Psoas muscle (tissue), 8 donors: Measurements from ENCODE around the gene SLC38A10. TPM values are rescaled to one million over a fixed set of nuclear protein-coding genes. Genes with fewer than 3 reads are reported as not detected.

ENCODE experiments used
- ATAC-seq, 4 donors: fragments of 200-7000 bp; cut with Tn5 transposase; one replicate each; pipeline ENCODE4 v1.9.1; 2020; ENCODE audit warnings: moderate library complexity in 3 of 4, mild to moderate bottlenecking in 2 of 4
- DNase-seq, 2 donors: peaks; one replicate each; pipeline ENCODE4 v3.0.0-alpha.2; 2020
- H3K27ac ChIP-seq: fragments of 200-600 bp; one replicate; pipeline ENCODE4 v1.8.0; 2022
- H3K27me3 ChIP-seq, 3 donors: fragments of 200-600 bp in 1 of 3; one replicate each; pipeline versions ENCODE4 v1.6.1 to v1.8.0; 2013 to 2022; ENCODE audit warnings: low read length in 2 of 3, mild to moderate bottlenecking in 2 of 3, moderate library complexity in 1 of 3; ENCODE audit not compliant: insufficient read depth in 3 of 3
- H3K36me3 ChIP-seq, 2 donors: fragments of 200-600 bp in 1 of 2; one replicate each; pipeline versions ENCODE4 v1.6.1 to v1.8.0; 2013 to 2022; ENCODE audit warnings: low read depth in 1 of 2, mild to moderate bottlenecking in 1 of 2, moderate library complexity in 1 of 2; ENCODE audit not compliant: insufficient read depth in 1 of 2
- H3K4me1 ChIP-seq: fragments of 200-600 bp; one replicate; pipeline ENCODE4 v1.8.0; 2022
- H3K4me3 ChIP-seq: fragments of 200-600 bp; one replicate; pipeline ENCODE4 v1.8.0; 2022; ENCODE audit warnings: mild to moderate bottlenecking
- H3K9me3 ChIP-seq: fragments of 200-600 bp; one replicate; pipeline ENCODE4 v1.8.0; 2022
- WGBS, 3 donors: extraction: QIAGEN DNeasy Blood & Tissue Kit; methylation state at CpG; one replicate each; pipeline versions ENCODE4 v1.1.6 to v1.1.7; 2013; 5-methylcytosine and 5-hydroxymethylcytosine counted together
- intact Hi-C, 2 donors: fragments of 100-400 bp; cut with DNase I; formaldehyde crosslinking; loops; one replicate each; pipeline versions ENCODE4 v1.11.0 to v1.14.2; 2022
- polyA plus RNA-seq, 3 donors: library from polyadenylated mRNA; stranded (reverse); fragments of 200-250 nt; gene quantifications; one replicate each; pipeline ENCODE4 v1.2.3, GENCODE V29; 2013
- total RNA-seq, 4 donors: library from RNA; stranded (reverse); fragmentation: NEBNext Ultra II Directional in 2 of 4; extraction: Animal tissue kit (Norgen Biotek cat#: 25700) in 2 of 4; gene quantifications; one replicate each; pipeline versions ENCODE4 v1.2.1 to v1.2.4, GENCODE V29; 2021 to 2023
- TF ChIP-seq, protein P1 (sequence below): fragments of 200-600 bp; IDR thresholded peaks from one replicate; pipeline ENCODE4 v1.8.0; 2022; ENCODE audit warnings: antibody characterized with exemption
- donor health status: healthy with polysubstance abuse.
- donor health status: DM: no; HTN: no; CAD: no; lungs with moderate emphysema.
- donor health status: Bipolar disorder and iron deficiency.
- donor health status: healthy.
- donor health status: DM: yes; HTN: yes; CAD: no.
- donor health status: DM: no; HTN: no; CAD: no.
- donor health status: DM: no; HTN: no; CAD: no.
- donor health status: DM: yes; HTN: yes; CAD: no.

SLC38A10 gene
- total and polyA plus RNA-seq, 7 donors = 16.7 to 40.6 (median 19.8) TPM

DNA sequence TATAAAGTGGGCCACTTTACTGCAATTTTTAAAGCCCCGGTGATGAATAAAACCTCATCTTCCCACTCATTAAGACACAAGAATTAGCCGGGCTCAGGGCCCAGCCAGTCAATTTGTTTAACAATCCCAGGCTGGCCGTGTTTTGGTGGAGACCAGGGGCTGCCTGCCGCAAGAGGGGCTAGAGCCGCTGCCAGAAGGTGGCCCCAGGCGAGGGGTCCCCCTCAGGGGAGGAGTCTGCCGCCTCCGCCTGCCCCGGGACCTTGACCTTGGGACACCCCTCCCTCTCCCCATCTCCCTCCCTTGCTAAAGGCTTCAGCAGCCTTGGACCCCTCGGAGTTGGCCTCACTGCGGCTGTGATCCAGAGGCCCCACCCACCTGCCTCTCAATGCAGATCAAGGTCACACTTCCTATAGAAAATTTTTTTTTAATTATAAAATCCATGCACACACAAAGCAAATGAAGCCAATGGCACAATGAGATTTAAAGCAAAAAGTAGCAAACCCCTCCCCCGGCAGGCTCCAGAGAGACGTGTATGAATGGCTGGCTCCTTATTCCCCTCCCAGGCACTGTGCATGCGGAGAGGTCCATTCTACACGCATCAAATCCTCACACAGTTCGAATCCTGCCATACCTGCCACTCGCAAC, 23.0 kb upstream of the SLC38A10 start:
- peaks cover 8% of the 10 kb centered on the region for H3K4me1 ChIP-seq
- H3K36me3 ChIP-seq = no peaks in the 10 kb centered on the region
- H3K27me3 ChIP-seq = no peaks in the 10 kb centered on the region
- DNase-seq = no peak
- TF ChIP-seq, protein P1, sequence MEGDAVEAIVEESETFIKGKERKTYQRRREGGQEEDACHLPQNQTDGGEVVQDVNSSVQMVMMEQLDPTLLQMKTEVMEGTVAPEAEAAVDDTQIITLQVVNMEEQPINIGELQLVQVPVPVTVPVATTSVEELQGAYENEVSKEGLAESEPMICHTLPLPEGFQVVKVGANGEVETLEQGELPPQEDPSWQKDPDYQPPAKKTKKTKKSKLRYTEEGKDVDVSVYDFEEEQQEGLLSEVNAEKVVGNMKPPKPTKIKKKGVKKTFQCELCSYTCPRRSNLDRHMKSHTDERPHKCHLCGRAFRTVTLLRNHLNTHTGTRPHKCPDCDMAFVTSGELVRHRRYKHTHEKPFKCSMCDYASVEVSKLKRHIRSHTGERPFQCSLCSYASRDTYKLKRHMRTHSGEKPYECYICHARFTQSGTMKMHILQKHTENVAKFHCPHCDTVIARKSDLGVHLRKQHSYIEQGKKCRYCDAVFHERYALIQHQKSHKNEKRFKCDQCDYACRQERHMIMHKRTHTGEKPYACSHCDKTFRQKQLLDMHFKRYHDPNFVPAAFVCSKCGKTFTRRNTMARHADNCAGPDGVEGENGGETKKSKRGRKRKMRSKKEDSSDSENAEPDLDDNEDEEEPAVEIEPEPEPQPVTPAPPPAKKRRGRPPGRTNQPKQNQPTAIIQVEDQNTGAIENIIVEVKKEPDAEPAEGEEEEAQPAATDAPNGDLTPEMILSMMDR = no peak
- intact Hi-C loops = no loop called here
- no peak for ATAC-seq
- 80 to 87% (median 86%) methylated on average over 17 of the region's 17 CpGs for WGBS, 3 donors
- no peak overlapping the region for H3K4me3 ChIP-seq
- no peak overlapping the region for H3K27ac ChIP-seq
- H3K9me3 ChIP-seq = no peaks in the 10 kb centered on the region

DNA sequence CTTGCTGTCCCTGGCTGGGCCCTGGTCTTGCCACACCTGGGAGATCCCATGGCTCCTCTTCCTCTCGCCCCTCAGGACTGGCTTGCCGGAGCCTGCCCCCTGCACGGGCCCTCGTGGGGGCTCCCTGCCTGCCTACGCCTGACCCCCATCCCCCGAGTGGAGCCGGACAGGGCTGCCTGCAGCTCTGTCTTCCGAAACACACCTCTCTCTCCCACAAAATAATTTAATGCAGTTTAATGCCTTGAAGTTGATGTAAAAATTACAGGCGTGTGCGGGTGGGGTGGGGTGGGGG, 22.4 kb upstream of the SLC38A10 start:
- DNase-seq = no peak
- no peak for ATAC-seq
- intact Hi-C loops = no loop called here

DNA sequence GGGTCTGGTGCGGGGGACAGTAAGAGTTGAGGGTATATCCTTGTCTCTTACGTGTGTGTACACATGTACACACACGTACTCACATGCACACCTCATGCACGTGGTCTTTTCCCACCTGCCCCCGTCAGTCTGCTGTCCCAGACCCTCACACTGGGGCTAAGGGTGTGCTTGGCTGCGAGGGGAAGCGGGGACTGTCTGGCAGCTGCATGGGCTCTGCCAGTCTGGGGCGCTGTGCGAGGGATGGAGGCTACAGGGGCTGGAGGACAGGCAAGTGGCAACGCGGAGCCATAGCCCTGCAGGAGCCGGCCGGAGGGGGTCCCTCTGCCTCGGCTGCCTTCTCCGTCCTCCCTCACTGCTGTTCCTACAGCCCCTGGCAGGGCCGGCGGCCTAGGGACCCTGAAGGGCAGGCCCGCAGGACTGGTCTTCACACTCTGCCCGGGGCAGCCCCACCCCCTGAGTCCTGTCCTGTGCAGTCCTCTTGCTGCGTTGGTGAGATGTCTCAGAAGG, 20.8 kb upstream of the SLC38A10 start:
- intact Hi-C loops = no loop called here
- 85 to 88% (median 86%) methylated on average over 18 to 20 of the region's 20 CpGs for WGBS, 3 donors
- no peaks in the 10 kb centered on the region for H3K9me3 ChIP-seq
- DNase-seq (no peak), ATAC-seq (peak in 2 of 4 donors; percentile 13 to 18)
- no peak overlapping the region for H3K27ac ChIP-seq
- no peaks in the 10 kb centered on the region for H3K27me3 ChIP-seq
- H3K4me3 ChIP-seq = no peak overlapping the region
- TF ChIP-seq, protein P1 = no peak
- peaks cover 8% of the 10 kb centered on the region for H3K4me1 ChIP-seq
- no peaks in the 10 kb centered on the region for H3K36me3 ChIP-seq

More for the DNA sequence above, 22.4 kb upstream of the SLC38A10 start:
- H3K4me1 ChIP-seq = peaks cover 8% of the 10 kb centered on the region
- H3K4me3 ChIP-seq = no peak overlapping the region
- 85 to 93% (median 92%) methylated on average over 10 of the region's 10 CpGs for WGBS, 3 donors
- TF ChIP-seq, protein P1 = no peak
- no peaks in the 10 kb centered on the region for H3K36me3 ChIP-seq
- no peaks in the 10 kb centered on the region for H3K27me3 ChIP-seq
- no peaks in the 10 kb centered on the region for H3K9me3 ChIP-seq
- no peak overlapping the region for H3K27ac ChIP-seq

DNA sequence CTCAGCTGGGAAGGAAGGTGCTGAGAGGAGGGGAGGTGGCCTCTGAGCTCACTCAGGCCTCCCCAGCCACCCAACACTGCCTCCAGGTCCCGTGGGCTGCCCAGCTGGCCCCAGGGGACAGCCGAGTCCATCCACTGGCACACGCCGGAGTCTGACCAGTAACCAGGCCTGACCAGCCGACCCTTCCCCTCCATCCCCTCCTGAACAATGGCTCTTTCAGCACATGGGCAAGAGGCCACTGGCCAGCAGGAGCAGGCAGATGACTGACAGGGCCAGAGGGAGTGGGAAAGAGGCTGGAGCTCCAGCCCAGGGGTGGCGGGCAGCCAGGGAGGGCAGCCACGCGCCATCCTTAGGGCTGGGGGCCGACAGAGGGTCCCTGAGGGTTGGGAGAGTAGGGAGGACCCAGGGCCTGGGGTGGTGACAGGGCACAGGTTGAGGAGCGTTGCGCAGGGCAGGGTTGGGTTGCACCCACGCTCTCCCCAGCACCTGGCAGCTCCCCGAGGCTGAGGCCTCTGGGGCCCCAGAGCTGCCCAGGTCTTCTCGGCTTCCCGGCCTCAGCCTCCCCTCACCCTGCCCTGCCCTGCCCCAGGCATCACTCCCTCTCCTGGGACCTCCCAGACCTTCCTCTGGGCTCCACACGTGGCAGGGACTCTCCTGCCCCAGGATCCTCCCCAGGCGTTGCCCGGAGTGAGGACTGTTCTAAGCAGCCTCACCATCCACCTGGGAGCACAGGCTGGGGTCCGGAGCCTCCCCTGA, 20.2 kb upstream of the SLC38A10 start:
- peak in 1 of 2 donors; percentile 31 for DNase-seq

More for the DNA sequence above, 20.2 kb upstream of the SLC38A10 start:
- Histone ChIP-seq H3K27me3 (no peaks in the 10 kb centered on the region), H3K9me3 (no peaks in the 10 kb centered on the region), H3K4me3 (no peak overlapping the region), H3K36me3 (no peaks in the 10 kb centered on the region), H3K4me1 (peaks cover 8% of the 10 kb centered on the region), H3K27ac (no peak overlapping the region)
- ATAC-seq = peak; percentile 42 to 67 (median 56)
- 50 to 63% (median 50%) methylated on average over 15 to 19 of the region's 19 CpGs for WGBS, 3 donors
- TF ChIP-seq, protein P1 = no peak
- intact Hi-C loops = no loop called here
